Keratinocyte (primary cell): Measurements from ENCODE around the gene B3GALNT1. TPM values are rescaled to one million over a fixed set of nuclear protein-coding genes. Genes with fewer than 3 reads are reported as not detected.

ENCODE experiments used
- DNase-seq: peaks from one replicate; pipeline ENCODE4 v3.0.0-alpha.2; 2011; ENCODE audit warnings: low read depth, missing footprints, low spot score
- FAIRE-seq: peaks from 2 replicates; lab custom pipeline; 2011; peaks lifted over from hg19 to GRCh38; lab: Jason Lieb, UNC
- H2AFZ ChIP-seq: 2 replicates; pipeline ENCODE4 v1.6.0; 2012; ENCODE audit warnings: low read length, control low read depth, inconsistent platforms; ENCODE audit not compliant: control insufficient read depth
- H3K27ac ChIP-seq: 2 replicates; pipeline ENCODE4 v1.5.1; 2011; ENCODE audit warnings: low read length; ENCODE audit not compliant: control insufficient read depth, insufficient read depth
- H3K27me3 ChIP-seq: 3 replicates; pipeline ENCODE4 v1.6.0; 2011; ENCODE audit warnings: low read length; ENCODE audit not compliant: control insufficient read depth, insufficient read depth; ENCODE audit errors: extremely low read depth
- H3K36me3 ChIP-seq, 2 experiments: 2 replicates in 1 of 2; 3 replicates in 1 of 2; pipeline ENCODE4 v1.5.1; 2011; ENCODE audit warnings: low read length in 2 of 2, mild to moderate bottlenecking in 1 of 2; ENCODE audit not compliant: control insufficient read depth in 2 of 2, insufficient read depth in 2 of 2; ENCODE audit errors: extremely low read depth in 1 of 2
- H3K4me1 ChIP-seq: 3 replicates; pipeline ENCODE4 v1.5.1; 2011; ENCODE audit warnings: low read length; ENCODE audit not compliant: control insufficient read depth, insufficient read depth; ENCODE audit errors: extremely low read depth
- H3K4me2 ChIP-seq: 3 replicates; pipeline ENCODE4 v1.6.0; 2011; ENCODE audit warnings: low read depth, low read length; ENCODE audit not compliant: control insufficient read depth, insufficient read depth; ENCODE audit errors: extremely low read depth
- H3K4me3 ChIP-seq, 3 experiments: fragments of 200-600 bp in 1 of 3; sonication (generic) in 1 of 3; 2 replicates in 2 of 3; 3 replicates in 1 of 3; pipeline ENCODE4 v1.5.1; 2011 to 2016; ENCODE audit warnings: low read length in 3 of 3, mild to moderate bottlenecking in 3 of 3, control low read depth in 2 of 3, inconsistent platforms in 1 of 3, low read depth in 1 of 3, mixed read lengths in 1 of 3, mixed run types in 1 of 3, moderate library complexity in 1 of 3; ENCODE audit not compliant: control insufficient read depth in 2 of 3, insufficient read depth in 2 of 3; ENCODE audit errors: extremely low read depth in 1 of 3
- H3K79me2 ChIP-seq: 2 replicates; pipeline ENCODE4 v1.6.0; 2012; ENCODE audit warnings: low read length; ENCODE audit not compliant: control insufficient read depth, insufficient read depth
- H3K9ac ChIP-seq: 3 replicates; pipeline ENCODE4 v1.6.0; 2011; ENCODE audit warnings: low read length; ENCODE audit not compliant: control insufficient read depth, insufficient read depth; ENCODE audit errors: extremely low read depth
- H3K9me1 ChIP-seq: 3 replicates; pipeline ENCODE4 v1.6.0; 2011; ENCODE audit warnings: low read length; ENCODE audit not compliant: control insufficient read depth, insufficient read depth; ENCODE audit errors: extremely low read depth
- H3K9me3 ChIP-seq: 2 replicates; pipeline ENCODE4 v1.5.1; 2012; ENCODE audit warnings: low read depth, low read length; ENCODE audit not compliant: control insufficient read depth
- H4K20me1 ChIP-seq: 3 replicates; pipeline ENCODE4 v1.6.0; 2011; ENCODE audit warnings: low read length; ENCODE audit not compliant: control insufficient read depth, insufficient read depth; ENCODE audit errors: extremely low read depth
- EZH2 ChIP-seq: IDR thresholded peaks from one replicate; pipeline ENCODE4 v1.6.1; 2012; ENCODE audit warnings: inconsistent platforms, mild to moderate bottlenecking, low read length, moderate library complexity
- dilution Hi-C: fragments of 300-500 bp; cut with MboI; formaldehyde crosslinking; loops from one replicate; pipeline ENCODE4 v1.7.0; 2020; ENCODE audit warnings: low sequenced_read_pairs; ENCODE audit not compliant: extremely low pct_ligation_motif_present
- polyA plus RNA-seq, 5 experiments: library from polyadenylated mRNA; depleted of rRNA in 3 of 5; stranded (reverse) in 3 of 5; stranded (forward) in 1 of 5; unstranded in 1 of 5; fragments of >200 nt; gene quantifications; 1 replicate in 1 of 5; 2 replicates in 3 of 5; 3 replicates in 1 of 5; pipeline versions ENCODE4 v1.2.1 to v1.2.3, GENCODE V29; 2011 to 2012; ENCODE audit warnings: missing spikeins in 2 of 5, low read depth in 1 of 5, low replicate concordance in 1 of 5
- TF ChIP-seq, protein P1 (sequence below), 3 experiments: IDR thresholded peaks in 1 of 3; conservative IDR thresholded peaks in 1 of 3; optimal IDR thresholded peaks in 1 of 3; 2 replicates in 2 of 3; 3 replicates in 1 of 3; pipeline versions ENCODE3 to v1.5.1; 2011; ENCODE audit warnings: low read length in 3 of 3, mild to moderate bottlenecking in 3 of 3, moderate library complexity in 2 of 3, control low read depth in 1 of 3, inconsistent platforms in 1 of 3; ENCODE audit not compliant: insufficient read depth in 2 of 3; ENCODE audit errors: extremely low read depth in 1 of 3

Gene B3GALNT1
- polyA plus RNA-seq, 1 donor (not counting 4 experiments of a cell fraction or from before 2014, with no cell fraction given): 3.6 TPM

DNA sequence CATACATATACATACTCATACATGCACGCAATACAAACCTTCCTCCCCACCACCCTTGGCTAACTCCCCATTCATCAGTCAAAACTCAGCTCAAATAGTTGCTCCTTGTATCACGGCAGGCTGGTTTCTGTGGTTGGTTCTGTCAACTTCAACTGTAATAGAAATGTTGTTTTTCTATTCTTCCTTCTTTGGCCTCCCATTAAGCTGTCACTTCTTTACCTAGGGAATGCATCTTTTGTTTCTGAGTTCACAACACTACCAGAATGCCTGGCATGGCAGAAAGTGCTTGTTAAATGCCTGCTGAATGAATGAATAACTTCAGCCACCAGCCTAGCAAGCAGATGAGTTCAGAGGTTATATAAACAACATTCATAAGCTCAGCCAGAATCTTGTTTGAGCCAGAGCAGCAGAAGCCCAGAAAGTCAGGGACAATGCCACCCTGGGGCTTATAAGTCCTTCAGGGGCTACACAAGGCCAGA, 63.1 kb downstream of the B3GALNT1 start:
- dilution Hi-C loops: no loop called here
- FAIRE-seq: no peak

GRCh38 chr3:161038725-161039124, 66.4 kb downstream of the B3GALNT1 start:
- Histone ChIP-seq H3K36me3 (no peaks in the 10 kb centered on the region), H3K9me3 (no peaks in the 10 kb centered on the region), H2AFZ (no peak overlapping the region), H3K4me3 (no peak overlapping the region), H3K9ac (no peak overlapping the region), H3K4me1 (no peaks in the 10 kb centered on the region), H3K27ac (no peak overlapping the region), H3K79me2 (no peaks in the 10 kb centered on the region), H3K9me1 (no peaks in the 10 kb centered on the region), H3K27me3 (no peaks in the 10 kb centered on the region), H4K20me1 (no peaks in the 10 kb centered on the region), H3K4me2 (no peak overlapping the region)
- TF ChIP-seq, protein P1, sequence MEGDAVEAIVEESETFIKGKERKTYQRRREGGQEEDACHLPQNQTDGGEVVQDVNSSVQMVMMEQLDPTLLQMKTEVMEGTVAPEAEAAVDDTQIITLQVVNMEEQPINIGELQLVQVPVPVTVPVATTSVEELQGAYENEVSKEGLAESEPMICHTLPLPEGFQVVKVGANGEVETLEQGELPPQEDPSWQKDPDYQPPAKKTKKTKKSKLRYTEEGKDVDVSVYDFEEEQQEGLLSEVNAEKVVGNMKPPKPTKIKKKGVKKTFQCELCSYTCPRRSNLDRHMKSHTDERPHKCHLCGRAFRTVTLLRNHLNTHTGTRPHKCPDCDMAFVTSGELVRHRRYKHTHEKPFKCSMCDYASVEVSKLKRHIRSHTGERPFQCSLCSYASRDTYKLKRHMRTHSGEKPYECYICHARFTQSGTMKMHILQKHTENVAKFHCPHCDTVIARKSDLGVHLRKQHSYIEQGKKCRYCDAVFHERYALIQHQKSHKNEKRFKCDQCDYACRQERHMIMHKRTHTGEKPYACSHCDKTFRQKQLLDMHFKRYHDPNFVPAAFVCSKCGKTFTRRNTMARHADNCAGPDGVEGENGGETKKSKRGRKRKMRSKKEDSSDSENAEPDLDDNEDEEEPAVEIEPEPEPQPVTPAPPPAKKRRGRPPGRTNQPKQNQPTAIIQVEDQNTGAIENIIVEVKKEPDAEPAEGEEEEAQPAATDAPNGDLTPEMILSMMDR (optimal IDR thresholded peaks at IDR 0.05 in 1 of 3, IDR thresholded peaks at IDR 0.05 in 1 of 3, conservative IDR thresholded peaks at IDR 0.05 in 1 of 3; ENCODE audit: extremely low read depth in 1 of 3, insufficient read depth in 2 of 3, low read length in 3 of 3): no peak
- no peak for TF ChIP-seq EZH2
- dilution Hi-C loops: no loop called here
- DNase-seq (no peak), FAIRE-seq (no peak)

More for the DNA sequence above, 63.1 kb downstream of the B3GALNT1 start:
- Histone ChIP-seq H2AFZ (no peak overlapping the region), H3K9ac (no peak overlapping the region), H4K20me1 (no peaks in the 10 kb centered on the region), H3K27me3 (no peaks in the 10 kb centered on the region), H3K9me1 (no peaks in the 10 kb centered on the region), H3K4me2 (no peak overlapping the region), H3K4me1 (no peaks in the 10 kb centered on the region), H3K27ac (no peak overlapping the region), H3K36me3 (no peaks in the 10 kb centered on the region), H3K79me2 (no peaks in the 10 kb centered on the region), H3K4me3 (no peak overlapping the region), H3K9me3 (no peaks in the 10 kb centered on the region)
- no peak for TF ChIP-seq EZH2
- TF ChIP-seq, protein P1 (optimal IDR thresholded peaks at IDR 0.05 in 1 of 3, IDR thresholded peaks at IDR 0.05 in 1 of 3, conservative IDR thresholded peaks at IDR 0.05 in 1 of 3; ENCODE audit: extremely low read depth in 1 of 3, insufficient read depth in 2 of 3, low read length in 3 of 3): no peak
- no peak for DNase-seq
